Measurements from ENCODE around the gene CD248. TPM values are rescaled to one million over a fixed set of nuclear protein-coding genes. Genes with fewer than 3 reads are reported as not detected.
"Not testable (repeated sequence)": the region's sequence is repeated elsewhere in the genome, so short reads cannot be mapped to it uniquely, and the experiment has no call there.

The CD248 gene
- total RNA-seq, 2 donors from 2014 or later, result 7.6 to 10.7 TPM

- TF ChIP-seq CTCF (IDR thresholded peaks at IDR 0.05), result no peak
- H3K9me3 ChIP-seq, result no peaks in the 10 kb centered on the region
- DNase-seq (ENCODE audit: low spot score), result no peak
- H3K27me3 ChIP-seq, result no peaks in the 10 kb centered on the region
- no peak overlapping the region for H3K4me3 ChIP-seq
- H3K36me3 ChIP-seq, result no peaks in the 10 kb centered on the region
- peaks cover 4 to 39% of the 10 kb centered on the region in 2 donors for H3K4me1 ChIP-seq
- H3K27ac ChIP-seq, result peak overlapping the region; percentile 79 to 87
Measured at GRCh38 chr11:66325263-66325671, 8.4 kb upstream of the CD248 start.

GRCh38 chr11:66324664-66325063, 7.8 kb upstream of the CD248 start:
- H3K27ac ChIP-seq, result no peak overlapping the region
- no peaks in the 10 kb centered on the region for H3K9me3 ChIP-seq
- H3K4me1 ChIP-seq, result peaks cover 4 to 39% of the 10 kb centered on the region in 2 donors
- no peak overlapping the region for H3K4me3 ChIP-seq
- H3K27me3 ChIP-seq, result no peaks in the 10 kb centered on the region
- TF ChIP-seq CTCF (IDR thresholded peaks at IDR 0.05), result no peak
- no peak for DNase-seq (ENCODE audit: low spot score)
- H3K36me3 ChIP-seq, result no peaks in the 10 kb centered on the region

- H3K27me3 ChIP-seq, result no peaks in the 10 kb centered on the region
- no peak overlapping the region for H3K27ac ChIP-seq
- TF ChIP-seq CTCF (IDR thresholded peaks at IDR 0.05), result no peak
- H3K4me1 ChIP-seq, result peaks cover 4 to 36% of the 10 kb centered on the region in 2 donors
- no peaks in the 10 kb centered on the region for H3K9me3 ChIP-seq
- H3K36me3 ChIP-seq, result no peaks in the 10 kb centered on the region
- H3K4me3 ChIP-seq, result no peak overlapping the region
- no peak for DNase-seq (ENCODE audit: low spot score)
Measured at GRCh38 chr11:66323684-66324083, 6.8 kb upstream of the CD248 start.

GRCh38 chr11:66322732-66323427, 6.0 kb upstream of the CD248 start:
- H3K27me3 ChIP-seq, result no peaks in the 10 kb centered on the region
- peak overlapping the region; percentile 31 to 47 for H3K27ac ChIP-seq
- TF ChIP-seq CTCF (IDR thresholded peaks at IDR 0.05), result no peak
- no peaks in the 10 kb centered on the region for H3K9me3 ChIP-seq
- DNase-seq (ENCODE audit: low spot score), result peak; percentile 83
- no peak overlapping the region for H3K4me3 ChIP-seq
- no peaks in the 10 kb centered on the region for H3K36me3 ChIP-seq
- peaks cover 4 to 36% of the 10 kb centered on the region in 2 donors for H3K4me1 ChIP-seq

GRCh38 chr11:66321606-66322005, 4.8 kb upstream of the CD248 start:
- Histone ChIP-seq H3K4me3 (no peak overlapping the region), H3K9me3 (no peaks in the 10 kb centered on the region), H3K36me3 (no peaks in the 10 kb centered on the region), H3K27me3 (no peaks in the 10 kb centered on the region), H3K27ac (peak overlapping the region in 1 of 2 donors; percentile 47), H3K4me1 (peaks cover 0 to 36% of the 10 kb centered on the region in 2 donors)
- TF ChIP-seq CTCF (IDR thresholded peaks at IDR 0.05), result no peak
- DNase-seq (ENCODE audit: low spot score), result no peak

GRCh38 chr11:66320748-66321147, 3.9 kb upstream of the CD248 start:
- not testable (repeated sequence) for H3K36me3 ChIP-seq; H3K9me3 ChIP-seq; H3K27me3 ChIP-seq; H3K27ac ChIP-seq; H3K4me3 ChIP-seq; DNase-seq (ENCODE audit: low spot score)
- peaks cover 0 to 36% of the 10 kb centered on the region in 2 donors for H3K4me1 ChIP-seq

GRCh38 chr11:66320289-66320688, 3.4 kb upstream of the CD248 start:
- H3K4me1 ChIP-seq, result peaks cover 0 to 35% of the 10 kb centered on the region in 2 donors
- not testable (repeated sequence) for H3K27ac ChIP-seq; DNase-seq (ENCODE audit: low spot score)

More at GRCh38 chr11:66320289-66320688, 3.4 kb upstream of the CD248 start:
- not testable (repeated sequence) for H3K9me3 ChIP-seq, H3K4me3 ChIP-seq, H3K36me3 ChIP-seq, H3K27me3 ChIP-seq
